Left ventricle myocardium superior (tissue), 1 donor: ENCODE measurements around the gene TMTC2. TPM values are rescaled to one million over a fixed set of nuclear protein-coding genes. Genes with fewer than 3 reads are reported as not detected.

Experiments used
- ATAC-seq: fragments of 200-7000 bp; cut with Tn5 transposase; one replicate; pipeline ENCODE4 v1.9.1; 2020; ENCODE audit warnings: mild to moderate bottlenecking, moderate library complexity
- DNase-seq: peaks from one replicate; pipeline ENCODE4 v3.0.0-alpha.2; 2020
- intact Hi-C: fragments of 100-400 bp; cut with micrococcal nuclease; formaldehyde crosslinking; loops from one replicate; pipeline ENCODE4 v1.11.0; 2022
- total RNA-seq: library from RNA; stranded (reverse); fragmentation: NEBNext Ultra II Directional; extraction: Animal tissue kit (Norgen Biotek cat#: 25700); gene quantifications from one replicate; pipeline ENCODE4 v1.2.1, GENCODE V29; 2021
- donor health status: DM: no; HTN: yes; CAD: no; lungs with severe emphysema.

TMTC2 gene
- total RNA-seq, 1 donor from 2014 or later, result 4.7 TPM

DNA sequence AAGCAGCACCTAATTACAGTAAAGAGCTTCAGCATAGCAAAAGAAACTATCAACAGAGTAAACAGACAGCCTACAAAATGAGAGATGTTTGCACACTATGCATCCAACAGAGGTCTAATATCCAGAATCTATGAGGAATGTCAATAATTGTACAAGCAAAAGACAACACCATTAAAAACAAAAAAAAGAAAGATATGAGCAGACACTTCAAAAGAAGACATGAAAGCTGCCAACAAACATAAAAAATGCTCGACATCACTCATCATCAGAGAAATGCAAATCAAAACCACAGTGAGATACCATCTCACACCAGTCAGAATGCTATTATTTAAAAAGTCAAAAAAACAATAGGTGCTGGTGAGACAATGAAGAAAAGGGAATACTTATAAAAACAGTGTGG lies 273.1 kb downstream of the TMTC2 start:
- no peak for ATAC-seq
- DNase-seq, result no peak
- intact Hi-C loops, result no loop called here

DNA sequence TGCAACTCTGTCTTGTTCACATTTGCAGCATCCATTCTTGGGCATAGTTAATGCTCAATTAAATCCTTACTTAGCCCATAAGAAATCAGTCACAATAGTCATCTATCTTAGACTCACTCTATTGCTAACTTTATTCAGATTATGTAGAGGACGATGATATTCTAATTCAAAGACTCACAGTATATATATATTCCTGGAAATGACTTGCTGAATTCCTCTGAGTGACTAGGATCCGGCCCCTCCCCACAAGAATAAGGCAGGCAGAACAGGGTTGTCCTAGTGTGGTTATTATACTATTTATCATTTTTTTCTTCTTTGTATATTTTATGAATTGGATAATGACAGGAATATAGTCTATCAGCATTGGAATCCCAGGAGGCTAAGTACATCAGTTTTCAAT lies 275.1 kb downstream of the TMTC2 start:
- intact Hi-C loops, result no loop called here
- DNase-seq (no peak), ATAC-seq (no peak)

DNA sequence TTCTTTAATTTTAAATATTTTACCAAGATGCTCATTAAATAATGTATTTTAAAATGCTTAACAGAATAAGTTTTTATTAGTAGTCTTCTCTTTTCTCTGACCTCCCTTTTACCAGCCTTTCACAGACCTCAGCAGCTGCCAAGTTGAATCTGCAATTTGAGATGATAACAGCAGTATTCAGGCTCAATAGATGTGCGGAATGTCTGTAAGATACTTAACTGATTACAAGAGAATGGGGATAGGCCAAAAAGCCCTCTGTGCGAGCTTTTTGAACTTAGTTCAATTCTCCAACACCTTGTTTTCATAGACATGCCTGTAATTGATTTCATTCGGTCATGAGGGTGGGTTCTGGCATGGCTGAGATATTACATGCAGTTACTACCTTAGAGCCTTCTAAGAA lies 277.2 kb downstream of the TMTC2 start:
- intact Hi-C loops, result no loop called here
- DNase-seq, result no peak
- ATAC-seq, result no peak

DNA sequence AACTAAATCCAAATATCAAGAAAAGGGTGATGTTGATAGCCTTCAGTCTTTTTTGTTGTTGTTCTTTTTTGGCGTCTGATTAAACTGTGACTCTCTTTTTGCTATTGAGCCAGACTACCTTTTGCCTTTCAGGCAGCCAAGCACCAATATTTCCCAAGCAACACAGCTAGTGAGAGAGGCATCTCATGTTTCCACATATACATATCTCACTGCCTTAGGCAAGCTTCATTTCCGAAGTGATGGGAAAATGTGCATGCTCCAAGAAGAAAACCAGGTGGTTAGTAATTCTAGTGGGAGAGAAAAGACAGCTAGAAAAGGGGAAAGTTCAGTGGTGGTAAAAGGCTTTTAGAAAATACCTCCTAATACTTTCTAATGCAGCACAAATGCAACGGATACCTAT lies 277.7 kb downstream of the TMTC2 start:
- DNase-seq (no peak), ATAC-seq (no peak)
- intact Hi-C loops, result no loop called here

DNA sequence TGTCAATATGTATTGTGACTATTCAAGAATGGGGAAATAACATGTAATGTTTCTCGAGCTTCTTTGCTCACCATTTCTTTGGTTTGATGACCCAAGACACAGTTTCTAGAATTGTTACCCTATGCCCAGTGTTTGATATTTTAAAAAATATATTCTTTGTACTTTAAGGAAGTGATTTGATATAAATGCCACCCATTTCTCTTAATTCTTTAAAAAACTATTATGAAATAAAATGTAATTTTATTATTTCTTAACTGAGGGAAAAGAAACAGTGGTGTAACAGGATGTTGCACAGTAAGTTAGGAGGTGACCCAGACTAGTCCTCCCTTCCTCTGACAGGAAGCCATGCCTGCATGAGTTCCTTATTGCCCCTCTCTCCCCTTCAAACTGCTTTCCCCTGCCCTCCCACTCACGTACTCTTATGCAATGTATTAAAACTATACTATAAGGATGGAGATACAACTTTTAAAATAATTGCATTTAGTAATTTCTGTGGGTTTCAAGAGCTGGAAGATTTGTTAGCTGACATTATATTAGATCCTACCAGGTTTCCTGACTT lies 279.4 kb downstream of the TMTC2 start:
- ATAC-seq (no peak), DNase-seq (no peak)
- intact Hi-C loops, result no loop called here

DNA sequence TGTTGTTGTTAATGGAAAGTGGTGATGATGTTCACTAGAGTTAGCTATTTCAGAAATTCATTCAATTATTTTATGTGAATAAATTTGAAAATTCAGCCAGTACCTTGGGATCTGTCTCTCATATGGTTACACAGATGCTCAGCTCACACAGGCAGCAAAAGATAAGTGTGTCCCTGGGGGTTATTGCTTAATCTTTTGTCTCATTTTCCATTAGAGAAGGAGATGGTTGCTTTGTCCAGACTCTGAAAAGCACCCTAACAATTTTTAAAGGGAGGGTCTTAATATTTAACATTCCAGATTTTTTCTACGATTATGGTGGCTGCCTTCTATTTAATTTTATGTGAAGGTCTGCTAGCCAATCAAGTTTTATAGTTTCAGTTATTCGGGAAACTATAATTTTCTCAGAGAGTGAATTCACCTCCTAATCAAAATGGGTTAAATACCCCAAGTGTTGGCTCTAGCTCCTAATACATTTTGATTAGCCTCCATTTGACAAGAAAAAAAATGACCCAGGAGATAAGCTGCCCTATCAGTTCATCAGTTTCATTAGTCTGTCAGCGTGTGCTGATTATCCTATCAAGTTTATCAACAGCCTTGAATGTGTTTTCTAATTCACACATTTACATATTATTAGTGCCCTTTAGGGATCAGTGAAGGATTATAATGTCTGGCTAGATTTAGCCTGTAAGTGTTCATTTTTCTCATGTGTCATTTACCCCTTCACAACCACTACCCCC lies 282.1 kb downstream of the TMTC2 start:
- no peak for ATAC-seq
- intact Hi-C loops, result no loop called here

DNA sequence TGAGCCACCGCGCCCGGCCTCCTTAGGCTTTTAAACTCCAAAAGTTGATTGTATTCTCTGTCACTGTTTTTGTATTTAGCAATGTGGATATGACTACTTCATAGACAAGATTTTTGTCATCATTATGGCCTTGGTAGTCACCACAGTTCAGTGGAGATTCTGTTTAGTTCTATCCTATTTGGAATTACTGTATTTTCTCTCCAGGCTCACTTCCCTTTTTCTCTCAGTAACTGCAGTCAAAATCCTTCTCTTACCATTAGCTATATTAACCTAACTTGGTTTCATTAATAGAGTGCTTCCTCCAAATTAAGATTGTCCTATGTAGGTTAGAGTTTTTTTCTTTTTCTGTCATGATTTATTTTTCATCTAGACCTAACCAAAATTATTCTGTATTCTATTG lies 283.9 kb downstream of the TMTC2 start:
- intact Hi-C loops, result no loop called here
- DNase-seq (no peak), ATAC-seq (no peak)

More for the DNA sequence above, 282.1 kb downstream of the TMTC2 start:
- no peak for DNase-seq

DNA sequence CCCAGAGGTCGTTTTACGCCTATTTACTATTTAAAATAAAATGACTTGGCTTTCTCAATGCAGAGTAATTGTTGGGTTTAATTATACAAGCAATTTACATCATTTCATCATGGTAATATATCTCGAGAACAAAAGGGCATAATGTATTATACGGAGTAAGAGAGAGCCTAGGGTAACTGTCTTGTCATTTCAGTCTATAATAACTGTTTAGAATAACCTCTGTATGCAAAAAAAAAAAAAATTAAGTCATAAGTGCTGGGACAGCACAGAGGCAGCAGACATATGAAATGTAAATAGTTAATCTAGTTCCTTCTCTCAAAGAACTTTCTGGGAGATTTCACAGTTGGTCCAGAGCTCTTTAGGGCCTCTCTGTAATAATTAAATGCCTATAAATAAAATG lies 284.9 kb downstream of the TMTC2 start:
- no peak for ATAC-seq
- intact Hi-C loops, result no loop called here
- no peak for DNase-seq

DNA sequence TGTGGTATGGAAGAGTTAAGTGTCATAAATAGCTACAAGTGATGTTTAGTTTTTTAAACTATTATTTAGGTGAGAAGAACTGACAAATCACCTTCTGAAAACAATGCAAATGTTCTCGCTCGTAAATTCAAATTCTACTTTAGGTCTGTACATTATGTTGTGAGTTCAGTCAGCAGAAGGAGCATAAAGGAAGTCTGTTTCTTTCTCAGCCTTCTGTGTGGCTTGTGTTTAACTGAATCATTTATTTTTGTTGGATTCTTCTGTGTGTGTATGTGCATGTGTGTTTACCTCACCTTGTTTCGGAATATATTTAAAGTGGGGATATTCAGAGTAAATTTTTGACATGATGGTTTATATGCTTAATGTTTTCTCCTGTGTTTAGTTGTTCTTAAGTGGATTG lies 285.9 kb downstream of the TMTC2 start:
- DNase-seq (no peak), ATAC-seq (no peak)
- intact Hi-C loops, result no loop called here

DNA sequence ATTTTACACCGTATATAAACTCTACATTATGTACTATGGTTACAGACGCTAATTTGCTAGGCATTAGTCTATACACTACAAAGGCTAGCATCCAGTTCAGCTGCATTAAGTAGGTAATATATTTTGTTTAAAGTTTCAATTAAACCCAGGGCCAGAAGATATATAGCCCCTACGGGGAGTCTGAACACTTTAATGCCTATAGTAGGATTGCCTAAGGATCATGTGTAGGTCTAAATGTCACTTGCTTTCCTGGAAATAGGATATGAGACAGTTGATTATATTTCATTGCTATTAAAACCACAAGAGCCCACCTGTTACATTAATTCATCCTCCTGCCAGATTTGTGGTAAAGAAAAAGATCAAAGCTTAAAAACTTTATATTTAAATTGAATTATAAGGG lies 286.9 kb downstream of the TMTC2 start:
- no peak for DNase-seq
- no peak for ATAC-seq
- intact Hi-C loops, result no loop called here

DNA sequence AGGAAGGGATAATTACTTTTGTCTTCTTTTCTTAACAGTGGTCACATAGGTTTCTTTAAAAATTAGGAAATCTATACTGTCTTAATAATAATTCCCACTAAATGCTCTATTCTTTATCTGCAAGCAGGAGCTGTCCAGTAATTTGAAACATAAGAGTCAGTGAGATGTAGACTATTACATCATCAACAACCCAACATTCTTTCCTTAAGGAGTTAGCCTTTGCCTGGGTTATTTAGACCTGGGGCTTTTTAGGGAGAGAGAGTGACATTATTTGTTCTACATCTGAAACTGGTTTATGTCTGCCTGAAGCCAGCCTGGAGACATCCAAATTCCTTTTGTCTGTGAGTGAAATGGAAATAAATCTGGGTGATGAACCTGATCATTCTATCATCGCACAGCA lies 294.4 kb downstream of the TMTC2 start:
- no peak for DNase-seq
- intact Hi-C loops, result no loop called here
- no peak for ATAC-seq

DNA sequence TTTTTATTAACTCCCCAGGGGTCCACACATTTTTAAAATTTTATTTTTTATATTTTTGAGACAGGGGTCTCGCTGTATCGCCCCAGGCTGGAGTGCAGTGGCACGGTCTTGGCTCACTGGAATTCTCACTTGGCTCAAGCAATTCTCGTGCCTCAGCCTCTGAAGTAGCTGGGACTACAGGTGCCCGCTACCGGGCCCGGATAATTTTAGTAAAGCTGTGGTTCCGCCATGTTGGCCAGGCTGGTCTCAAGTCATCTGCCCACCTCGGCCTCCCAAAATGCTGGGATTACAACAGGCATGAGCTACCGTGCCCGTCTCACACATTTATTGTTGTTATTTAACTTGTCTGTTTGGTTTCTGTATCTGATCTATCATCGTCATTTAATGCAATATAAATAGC lies 307.4 kb downstream of the TMTC2 start:
- ATAC-seq (no peak), DNase-seq (no peak)
- intact Hi-C loops, result no loop called here

DNA sequence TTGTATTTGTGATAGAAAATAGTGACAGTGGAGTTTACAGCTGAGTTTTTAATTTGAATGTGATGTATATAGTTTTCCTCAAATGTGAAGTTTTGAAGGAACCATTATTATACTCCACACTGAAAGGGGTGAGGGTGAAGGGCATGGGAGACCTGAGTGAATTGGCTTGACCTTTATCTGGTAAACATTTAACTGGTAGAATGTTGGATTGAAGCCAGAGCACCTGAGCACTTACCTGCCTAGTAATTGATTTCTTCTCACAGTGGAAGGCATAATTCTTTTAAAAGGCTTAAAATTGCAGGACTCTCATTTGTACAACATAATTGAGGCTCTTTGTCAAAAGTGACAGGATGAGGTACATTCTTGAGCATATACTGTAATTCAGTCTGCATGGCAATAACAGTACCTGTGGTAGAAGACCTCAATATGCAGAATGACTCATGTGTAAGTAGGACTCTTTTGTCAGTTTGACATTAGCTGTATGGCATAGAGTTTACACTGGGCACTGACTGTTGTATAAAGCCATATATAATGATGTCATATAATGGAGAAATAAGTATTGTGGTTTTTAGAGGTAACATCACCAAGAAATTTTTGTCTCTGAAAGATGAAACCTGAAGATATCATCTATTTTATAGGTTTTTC lies 309.6 kb downstream of the TMTC2 start:
- ATAC-seq (no peak), DNase-seq (no peak)
- intact Hi-C loops, result no loop called here

DNA sequence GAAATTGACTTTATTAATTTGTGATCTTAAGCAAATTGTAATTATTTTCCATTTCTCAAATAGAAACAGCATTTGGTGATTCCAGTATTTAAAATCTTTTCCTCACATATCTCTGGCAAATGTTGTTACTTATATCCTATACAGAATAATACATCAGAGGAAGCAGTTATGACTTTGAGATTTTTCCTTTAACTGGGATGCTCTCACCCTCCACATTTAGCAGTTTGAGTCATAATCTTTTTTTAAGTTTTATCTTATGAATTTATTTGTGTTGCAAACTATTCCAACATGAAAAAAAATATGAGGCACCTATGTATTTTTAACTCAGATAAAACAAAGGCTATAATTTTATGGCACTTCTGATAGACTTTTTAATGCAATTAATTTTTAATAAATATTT lies 311.8 kb downstream of the TMTC2 start:
- intact Hi-C loops, result no loop called here
- ATAC-seq, result no peak
- no peak for DNase-seq

DNA sequence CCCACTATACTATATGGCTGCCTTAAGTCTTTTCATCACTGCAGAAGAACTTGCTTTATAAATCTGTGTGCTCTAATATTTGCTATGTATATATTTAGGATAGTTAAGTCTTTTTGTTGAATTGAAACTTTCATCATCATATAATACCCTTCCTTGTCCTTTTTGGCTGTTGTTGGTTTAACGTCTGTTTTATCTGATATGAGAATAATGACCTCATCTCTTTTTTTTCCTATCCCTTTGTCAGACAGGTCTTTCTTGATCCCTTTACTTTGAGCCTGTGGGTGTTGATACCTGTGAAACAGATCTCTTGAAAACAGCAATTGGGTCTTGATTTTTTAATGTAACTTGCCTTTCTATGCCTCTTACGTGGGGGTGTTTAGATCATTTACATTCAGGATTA lies 316.3 kb downstream of the TMTC2 start:
- ATAC-seq (no peak), DNase-seq (no peak)
- intact Hi-C loops, result no loop called here

DNA sequence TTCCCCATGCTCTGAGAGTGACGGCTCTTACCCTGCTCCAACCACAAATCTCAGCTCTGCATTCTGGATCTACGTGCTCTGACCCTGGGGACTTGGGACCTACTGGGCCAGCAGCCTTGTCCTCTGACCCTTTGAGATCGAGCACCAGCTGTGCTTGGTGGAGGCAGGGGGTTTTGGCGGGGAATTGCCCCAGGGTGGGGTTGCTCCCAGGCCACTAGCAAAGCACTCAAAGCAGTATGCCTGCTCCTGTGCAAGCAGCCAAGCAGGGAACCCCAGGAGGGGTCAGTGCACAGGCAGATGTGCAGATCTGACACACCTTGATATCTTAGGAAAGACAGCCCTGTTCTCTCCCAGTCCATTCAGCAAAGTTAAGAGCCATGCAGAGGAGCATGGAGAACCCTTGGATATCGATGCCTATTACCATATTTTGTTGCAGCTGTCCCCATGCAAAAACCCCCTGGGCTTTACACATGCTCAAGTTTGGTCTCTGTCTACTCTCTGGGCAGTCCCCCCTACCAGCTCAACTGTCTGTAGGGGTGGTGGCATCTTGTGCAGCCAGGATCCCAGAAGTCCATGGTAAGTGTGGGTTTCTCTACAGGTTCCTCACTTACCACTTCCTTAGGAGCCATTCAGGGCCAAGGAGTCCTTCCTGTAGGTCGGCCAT lies 319.0 kb downstream of the TMTC2 start:
- intact Hi-C loops, result no loop called here
- ATAC-seq, result no peak
- DNase-seq, result no peak

DNA sequence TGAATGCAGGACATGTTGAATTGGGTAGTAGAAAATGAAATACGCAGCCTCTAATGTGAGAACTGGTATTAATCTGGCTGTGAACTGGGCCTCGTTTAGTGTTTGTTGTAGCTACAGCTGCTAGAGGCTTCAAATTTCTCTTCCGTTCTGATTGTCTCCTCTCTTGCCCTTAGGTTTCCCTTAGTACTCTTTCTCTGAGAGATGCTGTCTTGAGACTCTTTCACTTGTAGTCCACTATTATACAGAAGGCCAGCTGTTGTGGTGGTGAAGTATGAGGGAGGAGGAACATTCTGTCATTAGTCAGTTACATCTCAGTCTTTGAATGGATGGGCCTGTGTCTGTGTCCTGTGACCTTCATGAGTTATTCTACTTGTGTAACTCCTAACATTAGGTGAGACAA lies 322.0 kb downstream of the TMTC2 start:
- no peak for ATAC-seq
- intact Hi-C loops, result no loop called here
- DNase-seq, result no peak

DNA sequence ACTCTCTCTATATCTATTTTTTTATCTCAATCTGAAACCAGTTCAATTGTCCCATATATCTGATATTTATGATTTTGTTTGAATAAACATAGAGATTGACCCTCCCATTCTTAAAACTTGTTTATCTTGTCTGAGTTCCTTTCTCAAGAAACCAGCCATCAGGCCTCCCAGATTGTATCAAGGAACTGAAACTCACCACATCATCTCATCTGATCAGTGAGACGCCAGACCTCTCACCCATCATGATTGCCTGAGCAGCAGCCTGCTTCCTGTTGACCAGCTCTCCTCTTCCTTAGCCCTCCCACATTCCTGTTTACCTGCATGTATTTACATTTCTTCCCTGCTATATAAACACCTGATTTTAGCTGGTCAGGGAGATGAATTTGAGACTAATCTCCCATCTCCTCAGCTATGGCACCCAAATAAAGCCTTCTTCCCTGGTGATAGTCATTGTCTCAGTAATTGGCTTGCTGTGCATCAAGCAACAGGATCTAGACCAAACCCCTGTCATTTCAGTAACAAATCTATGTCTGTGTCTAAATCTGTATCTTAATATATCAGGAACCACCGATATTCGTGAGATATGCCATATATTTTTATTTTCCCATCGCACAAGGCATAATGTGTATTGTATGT lies 323.6 kb downstream of the TMTC2 start:
- intact Hi-C loops, result no loop called here
- ATAC-seq (no peak), DNase-seq (no peak)

DNA sequence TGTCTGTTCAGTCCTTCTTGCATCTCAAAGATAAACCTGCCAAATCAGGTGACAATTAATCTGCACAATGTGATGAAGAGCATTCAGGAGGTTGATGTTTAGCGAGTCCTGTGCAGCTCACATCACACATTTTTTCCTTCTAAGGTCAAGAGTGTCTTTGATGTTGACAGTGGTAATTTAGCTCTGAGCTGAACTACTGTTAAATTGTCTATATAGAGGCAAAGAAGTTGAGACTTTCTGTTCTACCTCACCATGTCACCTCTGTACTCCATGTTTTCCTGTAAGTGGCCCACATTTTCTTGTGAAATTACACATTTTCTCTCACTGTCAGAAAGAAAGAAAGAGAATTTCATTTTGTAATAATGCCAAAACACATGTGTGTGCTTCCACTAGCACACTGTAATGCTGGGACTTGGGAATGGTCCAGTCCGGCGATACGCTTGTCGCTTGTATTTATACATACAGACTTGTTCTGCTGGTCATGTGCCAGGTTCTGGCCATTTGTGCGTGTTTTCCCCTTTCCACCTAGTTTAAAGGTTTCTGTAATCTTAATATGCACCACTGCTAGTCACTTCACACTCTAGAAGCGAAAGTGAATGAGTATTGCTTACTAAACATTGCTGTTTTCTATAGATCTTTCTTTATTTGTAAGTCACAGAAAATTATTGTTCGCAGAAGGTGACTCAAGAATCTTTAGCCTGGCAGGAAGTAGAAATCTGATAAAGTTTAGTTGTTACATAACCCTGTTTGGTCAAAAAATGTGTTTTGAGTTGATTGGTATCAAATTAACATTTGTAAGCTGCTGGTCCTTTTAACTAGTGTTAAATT lies 328.9 kb downstream of the TMTC2 start:
- intact Hi-C loops, result no loop called here
- ATAC-seq, result peak; percentile 44
- no peak for DNase-seq
